K562 (cell line): ENCODE measurements around the gene PLAC9. TPM values are rescaled to one million over a fixed set of nuclear protein-coding genes. Genes with fewer than 3 reads are reported as not detected.

Source experiments
- DDX20 ChIP-seq: fragments of 450-650 bp; IDR thresholded peaks from 2 replicates; pipeline ENCODE4 v1.6.1; 2016; ENCODE audit warnings: missing genetic modification characterization, low read depth, mild to moderate bottlenecking, missing compliant biosample characterization, moderate library complexity
- DIDO1 ChIP-seq: fragments of 450-650 bp; IDR thresholded peaks from 2 replicates; pipeline ENCODE4 v1.6.1; 2016; ENCODE audit warnings: low read depth, missing biosample characterization, missing genetic modification characterization
- KAT8 ChIP-seq: fragments of 450-650 bp; IDR thresholded peaks from 2 replicates; pipeline ENCODE4 v1.6.1; 2016; ENCODE audit warnings: low read depth, mild to moderate bottlenecking
- NCOA6 ChIP-seq: fragments of 450-650 bp; IDR thresholded peaks from 2 replicates; pipeline ENCODE4 v1.6.1; 2017; ENCODE audit warnings: mild to moderate bottlenecking
- NFIX ChIP-seq: fragments of 250-450 bp; sonication (Bioruptor Pico); IDR thresholded peaks from 2 replicates; pipeline ENCODE4 v1.4.0; 2020; ENCODE audit warnings: low read depth, mild to moderate bottlenecking, moderate library complexity
- STAG1 ChIP-seq: sonication (generic); formaldehyde crosslinking; IDR thresholded peaks from 2 replicates; pipeline ENCODE4 v1.5.0; 2020; ENCODE audit warnings: missing genetic modification reagents, borderline replicate concordance
- STAT5B ChIP-seq: fragments of 250-450 bp; sonication (Bioruptor Pico); IDR thresholded peaks from 2 replicates; pipeline ENCODE4 v1.8.0; 2021; ENCODE audit warnings: mild to moderate bottlenecking, inconsistent platforms
- ZNF224 ChIP-seq: sonication (generic); formaldehyde crosslinking; IDR thresholded peaks from 2 replicates; pipeline ENCODE4 v1.8.0; 2022; ENCODE audit warnings: mild to moderate bottlenecking, missing genetic modification reagents
- ZNF24 ChIP-seq: fragments of 450-650 bp; IDR thresholded peaks from 2 replicates; pipeline ENCODE4 v1.6.1; 2016
- ZNF282 ChIP-seq: sonication (generic); formaldehyde crosslinking; IDR thresholded peaks from 2 replicates; pipeline ENCODE4 v1.8.1; 2023; ENCODE audit warnings: missing genetic modification reagents
- ZNF507 ChIP-seq: conservative IDR thresholded peaks from 2 replicates; pipeline ENCODE4 v1.6.1; 2017; ENCODE audit warnings: missing genetic modification characterization, missing compliant biosample characterization
- ZNF695 ChIP-seq: fragments of 450-650 bp; formaldehyde crosslinking; IDR thresholded peaks from 2 replicates; pipeline ENCODE4 v1.4.0; 2020; ENCODE audit warnings: mild to moderate bottlenecking, moderate library complexity
- polyA plus RNA-seq, 8 experiments: library from polyadenylated mRNA; depleted of rRNA in 4 of 8; stranded (reverse) in 5 of 8; unstranded in 3 of 8; fragments of >200 nt; fragmentation: Nextera tagmentation in 2 of 8; fragmentation: Illumina TruSeq in 1 of 8; extraction: Ambion mirVana in 2 of 8; extraction: Trizol in 1 of 8; gene quantifications; 2 replicates each; pipeline versions ENCODE4 v1.2.1 to v1.2.3, GENCODE V29; 2011 to 2014; ENCODE audit warnings: inconsistent platforms in 1 of 8, missing spikeins in 1 of 8
- total RNA-seq, 7 experiments: library from RNA; depleted of rRNA in 6 of 7; stranded (reverse); fragments of >200 nt in 6 of 7; fragmentation: Illumina TruSeq in 2 of 7; extraction: Trizol in 2 of 7; gene quantifications; 2 replicates each; pipeline versions ENCODE4 v1.2.1 to v1.2.3, GENCODE V29; 2011 to 2021; ENCODE audit warnings: low replicate concordance in 1 of 7
- TF ChIP-seq, protein P1 (sequence below): fragments of 250-450 bp; sonication (Bioruptor Pico); IDR thresholded peaks from 2 replicates; pipeline ENCODE4 v1.6.1; 2021; ENCODE audit warnings: mild to moderate bottlenecking
- TF ChIP-seq, protein P2 (sequence below): conservative IDR thresholded peaks from 2 replicates; pipeline ENCODE4 v1.6.1; 2011; ENCODE audit warnings: low read depth, mild to moderate bottlenecking, low read length; ENCODE audit not compliant: control insufficient read depth
- TF ChIP-seq, protein P3 (sequence below): sonication (generic); formaldehyde crosslinking; IDR thresholded peaks from 2 replicates; pipeline ENCODE4 v1.8.1; 2023; ENCODE audit warnings: missing genetic modification reagents, mild to moderate bottlenecking, borderline replicate concordance
- TF ChIP-seq, protein P4 (sequence below): sonication (generic); formaldehyde crosslinking; IDR thresholded peaks from 2 replicates; pipeline ENCODE4 v1.9.0; 2022; ENCODE audit warnings: mild to moderate bottlenecking, missing genetic modification reagents

The PLAC9 gene
- total and polyA plus RNA-seq, 9 of the 15 experiments (the other 6 are each of a cell fraction or from before 2014, with no cell fraction given) = not detected

DNA sequence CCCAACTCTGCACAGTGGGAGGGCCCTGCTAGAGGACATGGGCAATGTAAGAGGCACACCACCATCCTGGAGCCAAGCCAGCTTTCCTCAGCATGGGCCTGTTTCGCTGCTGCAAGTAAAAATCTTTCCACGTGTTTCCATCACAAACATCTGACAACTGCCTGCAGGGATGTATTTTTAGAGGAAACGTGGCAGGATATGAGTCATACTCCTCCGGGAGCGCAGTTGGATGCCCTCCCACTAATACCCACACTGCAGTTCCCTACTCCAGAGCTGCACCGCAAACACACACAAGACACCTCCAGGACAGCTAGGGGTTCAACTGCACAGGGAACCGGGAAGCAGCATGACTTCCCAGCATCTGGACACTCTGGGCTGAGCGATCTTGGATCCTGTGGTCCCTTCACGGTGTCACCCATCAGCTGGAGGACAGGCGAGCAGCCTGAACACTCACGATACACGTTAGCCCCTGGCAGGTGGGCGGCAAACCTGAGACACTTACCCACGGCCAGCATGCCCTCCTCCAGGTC is 26.1 kb downstream of the PLAC9 start (continued):
- TF ChIP-seq ZNF282 (CRISPR knock-in tag) = no peak
- TF ChIP-seq ZNF224 (CRISPR knock-in tag) = no peak
- TF ChIP-seq STAG1 (CRISPR knock-in tag) = no peak
- TF ChIP-seq ZNF507 (tag) = no peak
- TF ChIP-seq NFIX = no peak
- TF ChIP-seq, protein P1, sequence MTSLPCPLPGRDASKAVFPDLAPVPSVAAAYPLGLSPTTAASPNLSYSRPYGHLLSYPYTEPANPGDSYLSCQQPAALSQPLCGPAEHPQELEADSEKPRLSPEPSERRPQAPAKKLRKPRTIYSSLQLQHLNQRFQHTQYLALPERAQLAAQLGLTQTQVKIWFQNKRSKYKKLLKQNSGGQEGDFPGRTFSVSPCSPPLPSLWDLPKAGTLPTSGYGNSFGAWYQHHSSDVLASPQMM (CRISPR knock-in tag) = no peak
- no peak for TF ChIP-seq KAT8
- TF ChIP-seq NCOA6 = no peak
- no peak for TF ChIP-seq DIDO1 (tag)
- TF ChIP-seq, protein P2, sequence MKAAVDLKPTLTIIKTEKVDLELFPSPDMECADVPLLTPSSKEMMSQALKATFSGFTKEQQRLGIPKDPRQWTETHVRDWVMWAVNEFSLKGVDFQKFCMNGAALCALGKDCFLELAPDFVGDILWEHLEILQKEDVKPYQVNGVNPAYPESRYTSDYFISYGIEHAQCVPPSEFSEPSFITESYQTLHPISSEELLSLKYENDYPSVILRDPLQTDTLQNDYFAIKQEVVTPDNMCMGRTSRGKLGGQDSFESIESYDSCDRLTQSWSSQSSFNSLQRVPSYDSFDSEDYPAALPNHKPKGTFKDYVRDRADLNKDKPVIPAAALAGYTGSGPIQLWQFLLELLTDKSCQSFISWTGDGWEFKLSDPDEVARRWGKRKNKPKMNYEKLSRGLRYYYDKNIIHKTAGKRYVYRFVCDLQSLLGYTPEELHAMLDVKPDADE = 0 out of 2 replicates have a peak, but pooled peaks have one; percentile 61
- no peak for TF ChIP-seq ZNF695 (CRISPR knock-in tag)
- TF ChIP-seq STAT5B = no peak
- TF ChIP-seq ZNF24 = no peak
- TF ChIP-seq DDX20 (tag) = no peak
- TF ChIP-seq, protein P3, sequence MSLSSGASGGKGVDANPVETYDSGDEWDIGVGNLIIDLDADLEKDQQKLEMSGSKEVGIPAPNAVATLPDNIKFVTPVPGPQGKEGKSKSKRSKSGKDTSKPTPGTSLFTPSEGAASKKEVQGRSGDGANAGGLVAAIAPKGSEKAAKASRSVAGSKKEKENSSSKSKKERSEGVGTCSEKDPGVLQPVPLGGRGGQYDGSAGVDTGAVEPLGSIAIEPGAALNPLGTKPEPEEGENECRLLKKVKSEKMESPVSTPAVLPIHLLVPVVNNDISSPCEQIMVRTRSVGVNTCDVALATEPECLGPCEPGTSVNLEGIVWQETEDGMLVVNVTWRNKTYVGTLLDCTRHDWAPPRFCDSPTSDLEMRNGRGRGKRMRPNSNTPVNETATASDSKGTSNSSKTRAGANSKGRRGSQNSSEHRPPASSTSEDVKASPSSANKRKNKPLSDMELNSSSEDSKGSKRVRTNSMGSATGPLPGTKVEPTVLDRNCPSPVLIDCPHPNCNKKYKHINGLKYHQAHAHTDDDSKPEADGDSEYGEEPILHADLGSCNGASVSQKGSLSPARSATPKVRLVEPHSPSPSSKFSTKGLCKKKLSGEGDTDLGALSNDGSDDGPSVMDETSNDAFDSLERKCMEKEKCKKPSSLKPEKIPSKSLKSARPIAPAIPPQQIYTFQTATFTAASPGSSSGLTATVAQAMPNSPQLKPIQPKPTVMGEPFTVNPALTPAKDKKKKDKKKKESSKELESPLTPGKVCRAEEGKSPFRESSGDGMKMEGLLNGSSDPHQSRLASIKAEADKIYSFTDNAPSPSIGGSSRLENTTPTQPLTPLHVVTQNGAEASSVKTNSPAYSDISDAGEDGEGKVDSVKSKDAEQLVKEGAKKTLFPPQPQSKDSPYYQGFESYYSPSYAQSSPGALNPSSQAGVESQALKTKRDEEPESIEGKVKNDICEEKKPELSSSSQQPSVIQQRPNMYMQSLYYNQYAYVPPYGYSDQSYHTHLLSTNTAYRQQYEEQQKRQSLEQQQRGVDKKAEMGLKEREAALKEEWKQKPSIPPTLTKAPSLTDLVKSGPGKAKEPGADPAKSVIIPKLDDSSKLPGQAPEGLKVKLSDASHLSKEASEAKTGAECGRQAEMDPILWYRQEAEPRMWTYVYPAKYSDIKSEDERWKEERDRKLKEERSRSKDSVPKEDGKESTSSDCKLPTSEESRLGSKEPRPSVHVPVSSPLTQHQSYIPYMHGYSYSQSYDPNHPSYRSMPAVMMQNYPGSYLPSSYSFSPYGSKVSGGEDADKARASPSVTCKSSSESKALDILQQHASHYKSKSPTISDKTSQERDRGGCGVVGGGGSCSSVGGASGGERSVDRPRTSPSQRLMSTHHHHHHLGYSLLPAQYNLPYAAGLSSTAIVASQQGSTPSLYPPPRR (CRISPR knock-in tag) = no peak
- TF ChIP-seq, protein P4, sequence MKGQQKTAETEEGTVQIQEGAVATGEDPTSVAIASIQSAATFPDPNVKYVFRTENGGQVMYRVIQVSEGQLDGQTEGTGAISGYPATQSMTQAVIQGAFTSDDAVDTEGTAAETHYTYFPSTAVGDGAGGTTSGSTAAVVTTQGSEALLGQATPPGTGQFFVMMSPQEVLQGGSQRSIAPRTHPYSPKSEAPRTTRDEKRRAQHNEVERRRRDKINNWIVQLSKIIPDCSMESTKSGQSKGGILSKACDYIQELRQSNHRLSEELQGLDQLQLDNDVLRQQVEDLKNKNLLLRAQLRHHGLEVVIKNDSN (CRISPR knock-in tag) = no peak
